Brain microvascular endothelial cell (primary cell): Measurements from ENCODE around the gene DPP3.
"Not testable (repeated sequence)": the region's sequence is repeated elsewhere in the genome, so short reads cannot be mapped to it uniquely, and the experiment has no call there.

ENCODE experiments used
- DNase-seq: peaks from one replicate; pipeline ENCODE4 v3.0.0-alpha.2; 2020
- H3K27ac ChIP-seq: fragments of 250-450 bp; sonication (Bioruptor Pico); 2 replicates; pipeline ENCODE4 v1.5.1; 2020; ENCODE audit warnings: mild to moderate bottlenecking, moderate library complexity
- H3K27me3 ChIP-seq: fragments of 250-450 bp; sonication (Bioruptor Pico); replicated peaks from 2 replicates; pipeline ENCODE4 v1.5.1; 2020; ENCODE audit warnings: mild to moderate bottlenecking
- H3K36me3 ChIP-seq: fragments of 250-450 bp; sonication (Bioruptor Pico); replicated peaks from 2 replicates; pipeline ENCODE4 v1.5.1; 2020; ENCODE audit warnings: mild to moderate bottlenecking
- H3K4me3 ChIP-seq: 2 replicates; pipeline ENCODE4 v1.5.1; 2011; ENCODE audit warnings: low read depth, mild to moderate bottlenecking, control low read depth, low read length, moderate library complexity
- CTCF ChIP-seq: IDR thresholded peaks from 2 replicates; pipeline ENCODE4 v1.5.1; 2011; ENCODE audit warnings: low read depth, mild to moderate bottlenecking, moderate library complexity, low read length, control low read depth, inconsistent platforms; ENCODE audit errors: missing control alignments
- in situ Hi-C: cut with HindIII; loops from 2 replicates; pipeline ENCODE4 v1.10.0; 2017; ENCODE audit warnings: low sequenced_read_pairs, low pct_ligation_motif_present

The DPP3 gene

GRCh38 chr11:66541892-66542291 is 61.7 kb downstream of the DPP3 start:
- H3K27ac ChIP-seq: no peak overlapping the region
- DNase-seq: no peak
- H3K36me3 ChIP-seq: no peaks in the 10 kb centered on the region
- no peak overlapping the region for H3K4me3 ChIP-seq
- H3K27me3 ChIP-seq: no peaks in the 10 kb centered on the region
- no peak for TF ChIP-seq CTCF
- in situ Hi-C loops: no loop called here

DNA sequence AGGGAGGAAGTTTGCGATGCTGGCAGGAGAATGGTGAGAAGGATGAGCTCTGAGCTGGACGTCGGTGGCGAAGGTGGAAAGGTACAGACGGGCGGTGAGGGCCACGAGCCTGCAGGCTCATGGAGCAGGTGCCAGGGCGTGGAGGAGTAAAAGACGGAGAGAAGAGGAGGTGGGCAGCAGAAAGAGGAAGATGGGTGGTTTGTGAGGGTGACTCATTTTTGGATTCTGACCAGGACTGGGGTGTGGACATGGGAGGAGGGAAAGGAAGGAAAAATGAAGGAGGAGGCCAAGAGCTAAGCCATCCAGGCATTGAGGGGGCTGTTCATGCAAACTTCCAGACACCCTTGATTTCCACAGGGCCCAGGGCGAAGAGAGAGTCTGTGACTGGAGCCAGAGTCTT is 62.1 kb downstream of the DPP3 start:
- no peak overlapping the region for H3K4me3 ChIP-seq
- no peaks in the 10 kb centered on the region for H3K27me3 ChIP-seq
- TF ChIP-seq CTCF: no peak
- no peak overlapping the region for H3K27ac ChIP-seq
- DNase-seq: no peak
- H3K36me3 ChIP-seq: no peaks in the 10 kb centered on the region
- in situ Hi-C loops: no loop called here

DNA sequence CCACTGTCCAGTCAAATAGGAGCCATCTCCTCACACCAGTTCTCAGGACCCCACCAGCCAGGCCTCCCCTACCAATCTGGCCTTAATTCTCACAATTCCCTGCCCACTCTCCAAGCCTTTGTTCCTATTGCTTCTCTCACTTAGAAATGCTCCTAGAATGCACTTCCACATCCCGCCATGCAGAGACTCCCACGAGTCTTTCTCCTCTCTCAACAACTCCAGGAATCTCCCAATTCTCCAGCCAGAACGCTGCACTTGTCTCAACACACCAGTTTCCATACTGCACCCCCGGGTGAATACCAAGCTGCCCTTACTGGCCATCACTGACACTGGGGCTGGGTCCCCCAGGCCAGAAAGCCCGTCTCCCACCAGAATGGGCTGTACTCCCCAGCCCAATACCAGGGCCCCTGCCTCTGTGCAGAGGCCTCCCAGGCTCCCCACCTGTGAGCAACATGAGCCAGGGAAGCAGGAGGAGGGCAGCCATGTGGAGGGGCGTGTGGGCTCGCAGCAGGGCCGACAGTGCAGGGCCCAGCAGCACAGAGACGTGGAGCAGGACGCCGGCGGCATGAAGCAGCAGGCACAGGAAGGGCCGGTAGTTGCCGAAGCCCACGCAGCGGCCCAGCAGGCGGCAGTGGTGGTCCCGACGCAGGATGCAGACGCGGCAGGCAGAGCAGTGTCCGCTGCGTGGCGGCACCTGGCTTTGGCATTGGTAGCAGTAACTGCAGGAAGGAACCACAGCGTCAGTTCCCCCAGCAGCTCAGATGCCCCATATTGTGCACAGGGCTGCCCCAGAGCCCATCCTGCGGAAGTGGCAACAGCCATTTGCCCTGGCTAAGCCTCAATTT is 63.3 kb downstream of the DPP3 start:
- no peak overlapping the region for H3K27ac ChIP-seq
- DNase-seq: peak; percentile 47
- H3K27me3 ChIP-seq: no peaks in the 10 kb centered on the region
- peak; percentile 88 for TF ChIP-seq CTCF
- H3K36me3 ChIP-seq: no peaks in the 10 kb centered on the region
- in situ Hi-C loops: no loop called here
- peak overlapping the region; percentile 26 for H3K4me3 ChIP-seq

GRCh38 chr11:66544952-66545351 is 64.7 kb downstream of the DPP3 start:
- in situ Hi-C loops, H3K27me3 ChIP-seq, DNase-seq, H3K36me3 ChIP-seq, H3K27ac ChIP-seq: not testable (repeated sequence)
- H3K4me3 ChIP-seq: peak overlapping the region; percentile 70

DNA sequence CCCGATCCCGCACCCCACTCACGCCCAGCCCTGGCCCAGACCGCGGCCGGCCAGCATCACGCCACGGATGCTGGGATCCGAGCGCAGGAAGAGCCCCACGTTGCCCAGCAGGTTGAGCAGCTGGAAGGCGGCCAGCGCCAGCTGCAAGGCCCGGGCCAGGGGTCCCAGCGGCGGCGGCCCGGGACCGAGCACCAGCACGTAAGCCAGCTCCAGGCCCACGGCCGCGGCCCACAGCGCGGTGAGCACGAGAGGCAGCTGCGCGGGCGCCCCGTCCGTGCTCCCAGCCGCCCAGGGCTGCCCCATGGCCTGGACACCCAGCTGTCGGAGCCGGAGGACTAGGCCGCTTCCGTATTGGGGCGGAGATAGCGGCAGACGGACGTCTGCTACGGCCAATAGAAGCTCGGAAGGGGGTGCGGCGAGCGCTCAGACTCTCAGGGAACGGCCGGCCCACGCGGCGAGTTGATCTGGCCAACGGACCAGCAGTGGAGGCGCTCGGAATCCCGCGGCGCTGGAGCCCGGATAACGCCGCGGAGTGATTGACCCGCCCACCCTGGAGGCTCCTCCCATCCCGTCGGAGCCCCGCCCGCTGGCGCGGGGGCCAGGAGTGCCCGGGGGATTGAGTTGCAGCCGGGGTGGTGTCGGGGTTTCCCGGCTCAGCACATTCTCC is 65.6 kb downstream of the DPP3 start, which contains the start of gene ZDHHC24:
Gene ZDHHC24 (minus strand): TSS at position 348 of the 667 bp plus-strand sequence. CDS start 45 bp downstream, at position 303.
- in situ Hi-C loops: no loop called here
- Histone ChIP-seq H3K36me3 (no peaks in the 10 kb centered on the region), H3K27me3 (no peaks in the 10 kb centered on the region), H3K4me3 (peak within 1 kb of the TSS; percentile 70), H3K27ac (peak within 1 kb of the TSS; percentile 48)
- no peak for TF ChIP-seq CTCF
- peak; percentile 97 for DNase-seq

DNA sequence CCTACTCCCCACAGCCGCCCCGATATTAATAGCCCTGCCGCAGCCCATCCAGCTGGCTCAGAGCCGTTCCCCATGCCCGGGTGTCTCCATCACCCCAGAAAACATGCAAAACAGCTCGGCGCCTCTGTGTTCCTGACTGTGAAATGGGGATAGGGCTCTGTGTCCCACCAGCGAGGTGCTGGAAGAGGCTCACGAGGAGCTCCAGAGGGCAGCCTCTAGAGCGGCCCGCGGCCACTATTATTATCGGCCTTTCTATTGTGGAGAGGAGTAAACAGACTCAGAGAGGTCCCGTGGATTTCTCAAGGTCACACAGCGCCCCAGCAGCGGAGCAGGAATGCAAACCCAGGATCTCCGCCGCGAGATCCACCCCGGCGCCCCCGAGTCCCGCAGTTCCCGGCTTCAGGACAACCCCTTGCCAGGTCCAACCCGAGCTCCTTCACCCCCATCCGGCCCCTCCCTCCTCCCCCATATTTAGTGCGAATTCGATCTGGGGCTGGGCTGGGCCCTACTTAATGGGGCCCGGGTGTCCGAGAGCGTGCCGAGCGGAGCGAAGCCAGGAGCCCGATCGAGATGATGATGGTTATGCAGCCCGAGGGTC is 66.2 kb downstream of the DPP3 start, which contains the start of gene ACTN3:
Gene ACTN3 (plus strand): TSS at position 536 of the 598 bp plus-strand sequence. CDS start 35 bp downstream, at position 571.
- Histone ChIP-seq H3K27ac (peak within 1 kb of the TSS; percentile 48), H3K27me3 (no peaks in the 10 kb centered on the region), H3K36me3 (no peaks in the 10 kb centered on the region), H3K4me3 (peak within 1 kb of the TSS; percentile 70)
- TF ChIP-seq CTCF: no peak
- in situ Hi-C loops: no loop called here
- no peak for DNase-seq
